Right lobe of liver (tissue), 6 donors: ENCODE data around the gene SPATA45. TPM values are rescaled to one million over a fixed set of nuclear protein-coding genes. Genes with fewer than 3 reads are reported as not detected.

Source experiments
- ATAC-seq, 4 donors: fragments of 200-7000 bp; cut with Tn5 transposase; one replicate each; pipeline ENCODE4 v1.9.1; 2020; ENCODE audit warnings: mild to moderate bottlenecking in 4 of 4, moderate library complexity in 4 of 4
- DNase-seq, 3 donors: peaks; one replicate each; pipeline ENCODE4 v3.0.0-alpha.2; 2020
- H3K27ac ChIP-seq, 3 donors: fragments of 200-600 bp; one replicate each; pipeline ENCODE4 v1.8.0; 2022
- H3K27me3 ChIP-seq, 2 donors: fragments of 200-600 bp; one replicate each; pipeline ENCODE4 v1.8.0; 2022
- H3K36me3 ChIP-seq, 4 donors: fragments of 200-600 bp; sonication (generic) in 1 of 4; one replicate each; pipeline versions ENCODE4 v1.5.1 to v1.8.0; 2017 to 2022; ENCODE audit warnings: control low read depth in 1 of 4
- H3K4me1 ChIP-seq, 4 donors: fragments of 200-600 bp; sonication (generic) in 1 of 4; one replicate each; pipeline versions ENCODE4 v1.5.1 to v1.8.0; 2017 to 2022; ENCODE audit warnings: control low read depth in 1 of 4
- H3K4me3 ChIP-seq, 3 donors: fragments of 200-600 bp; one replicate each; pipeline ENCODE4 v1.8.0; 2022
- H3K9me3 ChIP-seq, 4 donors: fragments of 200-600 bp; sonication (generic) in 1 of 4; one replicate each; pipeline versions ENCODE4 v1.5.1 to v1.8.0; 2017 to 2022; ENCODE audit warnings: control low read depth in 1 of 4
- POLR2A ChIP-seq: fragments of 450-650 bp; IDR thresholded peaks from one replicate; pipeline ENCODE4 v1.6.1; 2017; ENCODE audit warnings: antibody characterized with exemption, mild to moderate bottlenecking
- WGBS: methylation state at CpG from one replicate; pipeline ENCODE4 v1.1.6; 2018; ENCODE audit warnings: low coverage, low lambda C conversion rate; ENCODE audit not compliant: insufficient coverage; ENCODE audit errors: missing lambda C conversion rate; 5-methylcytosine and 5-hydroxymethylcytosine counted together
- intact Hi-C, 2 donors: fragments of 100-400 bp; cut with DNase I; formaldehyde crosslinking; loops; one replicate each; pipeline versions ENCODE4 v1.11.2 to v1.14.1; 2022
- total RNA-seq, 6 experiments: library from RNA; depleted of rRNA in 2 of 6; stranded (reverse); fragments of >200 nt in 2 of 6; fragmentation: NEBNext Ultra II Directional in 3 of 6; extraction: Animal tissue kit (Norgen Biotek cat#: 25700) in 3 of 6; gene quantifications; one replicate each; pipeline versions ENCODE4 v1.1.0 to v1.2.4, GENCODE V29; 2016 to 2023
- TF ChIP-seq, protein P1 (sequence below), 4 donors: fragments of 200-600 bp in 3 of 4; fragments of 450-650 bp in 1 of 4; IDR thresholded peaks; one replicate each; pipeline versions ENCODE4 v1.5.1 to v1.8.0; 2016 to 2022; ENCODE audit warnings: antibody characterized with exemption in 4 of 4, mild to moderate bottlenecking in 2 of 4
- donor health status: DM: no; HTN: yes; CAD: no.
- donor health status: DM: no; HTN: no; CAD: no.
- donor health status: DM: no; HTN: no; CAD: no.
- donor health status: DM: no; HTN: yes; CAD: no.
- donor health status: DM: no; HTN: yes; CAD: no.

SPATA45 gene
- total RNA-seq, 6 experiments from 2014 or later, result 1.2 TPM; not detected in 5

DNA sequence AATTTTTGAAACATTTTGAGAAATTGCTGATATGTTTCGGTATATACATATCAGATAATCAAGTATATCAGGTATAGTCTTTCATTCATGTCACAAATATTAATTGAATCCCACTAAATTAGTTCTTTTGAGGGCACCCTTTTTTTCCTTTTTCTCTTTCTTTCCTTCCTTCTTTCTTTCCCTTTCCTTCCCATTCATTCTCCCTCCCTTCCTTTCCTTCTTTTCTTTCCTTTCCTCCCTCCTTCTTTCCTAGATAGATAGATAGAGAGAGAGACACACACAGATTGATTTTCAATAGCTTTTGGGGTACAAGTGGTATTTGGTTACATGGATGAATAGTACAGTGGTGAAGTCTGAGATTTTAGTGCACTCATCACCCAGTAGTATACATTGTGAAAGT is 61.6 kb downstream of the SPATA45 start:
- Histone ChIP-seq H3K27me3 (no peaks in the 10 kb centered on the region), H3K9me3 (no peaks in the 10 kb centered on the region), H3K36me3 (peaks cover 0 to 49% (median 9%) of the 10 kb centered on the region in 4 donors), H3K4me3 (no peak overlapping the region), H3K27ac (no peak overlapping the region), H3K4me1 (peaks cover 0 to 12% (median 3%) of the 10 kb centered on the region in 4 donors)
- DNase-seq, result no peak
- intact Hi-C loops, result loop anchor here in 1 of 2 donors (10.0 kb wide), 1 partner anchor 131 kb away; no protein-coding TSS in a partner anchor
- no peak for TF ChIP-seq POLR2A
- TF ChIP-seq, protein P1, sequence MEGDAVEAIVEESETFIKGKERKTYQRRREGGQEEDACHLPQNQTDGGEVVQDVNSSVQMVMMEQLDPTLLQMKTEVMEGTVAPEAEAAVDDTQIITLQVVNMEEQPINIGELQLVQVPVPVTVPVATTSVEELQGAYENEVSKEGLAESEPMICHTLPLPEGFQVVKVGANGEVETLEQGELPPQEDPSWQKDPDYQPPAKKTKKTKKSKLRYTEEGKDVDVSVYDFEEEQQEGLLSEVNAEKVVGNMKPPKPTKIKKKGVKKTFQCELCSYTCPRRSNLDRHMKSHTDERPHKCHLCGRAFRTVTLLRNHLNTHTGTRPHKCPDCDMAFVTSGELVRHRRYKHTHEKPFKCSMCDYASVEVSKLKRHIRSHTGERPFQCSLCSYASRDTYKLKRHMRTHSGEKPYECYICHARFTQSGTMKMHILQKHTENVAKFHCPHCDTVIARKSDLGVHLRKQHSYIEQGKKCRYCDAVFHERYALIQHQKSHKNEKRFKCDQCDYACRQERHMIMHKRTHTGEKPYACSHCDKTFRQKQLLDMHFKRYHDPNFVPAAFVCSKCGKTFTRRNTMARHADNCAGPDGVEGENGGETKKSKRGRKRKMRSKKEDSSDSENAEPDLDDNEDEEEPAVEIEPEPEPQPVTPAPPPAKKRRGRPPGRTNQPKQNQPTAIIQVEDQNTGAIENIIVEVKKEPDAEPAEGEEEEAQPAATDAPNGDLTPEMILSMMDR (IDR thresholded peaks at IDR 0.05), result no peak
- 100% methylated on average over 1 of the region's 1 CpG for WGBS
- ATAC-seq, result no peak

DNA sequence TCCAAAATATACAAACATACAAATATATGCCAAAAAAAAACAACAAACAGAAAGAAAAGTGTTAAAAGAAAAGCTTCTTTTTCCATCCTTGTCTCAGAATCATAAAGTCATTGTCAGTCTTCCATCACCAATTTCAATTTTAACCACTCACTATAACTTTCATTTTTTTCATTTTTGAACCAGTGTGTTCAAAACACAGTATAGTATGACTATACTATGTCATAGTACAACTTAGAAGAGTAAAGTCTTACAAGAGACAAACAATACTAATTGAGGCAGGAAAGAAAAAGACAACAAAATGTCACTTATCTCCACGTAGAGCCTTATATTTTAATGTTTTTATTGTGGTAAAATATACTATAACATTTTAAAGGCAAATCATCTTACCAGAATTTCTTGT is 63.5 kb downstream of the SPATA45 start:
- no peaks in the 10 kb centered on the region for H3K27me3 ChIP-seq
- H3K36me3 ChIP-seq, result peaks cover 0 to 51% (median 9%) of the 10 kb centered on the region in 4 donors
- H3K4me3 ChIP-seq, result no peak overlapping the region
- no peak overlapping the region for H3K27ac ChIP-seq
- H3K4me1 ChIP-seq, result no peaks in the 10 kb centered on the region
- DNase-seq (no peak), ATAC-seq (no peak)
- TF ChIP-seq, protein P1 (IDR thresholded peaks at IDR 0.05), result no peak
- TF ChIP-seq POLR2A, result no peak
- 68% methylated on average over 1 of the region's 1 CpG for WGBS
- intact Hi-C loops, result loop anchor here in 1 of 2 donors (10.0 kb wide), 1 partner anchor 129 kb away; no protein-coding TSS in a partner anchor
- no peaks in the 10 kb centered on the region for H3K9me3 ChIP-seq

DNA sequence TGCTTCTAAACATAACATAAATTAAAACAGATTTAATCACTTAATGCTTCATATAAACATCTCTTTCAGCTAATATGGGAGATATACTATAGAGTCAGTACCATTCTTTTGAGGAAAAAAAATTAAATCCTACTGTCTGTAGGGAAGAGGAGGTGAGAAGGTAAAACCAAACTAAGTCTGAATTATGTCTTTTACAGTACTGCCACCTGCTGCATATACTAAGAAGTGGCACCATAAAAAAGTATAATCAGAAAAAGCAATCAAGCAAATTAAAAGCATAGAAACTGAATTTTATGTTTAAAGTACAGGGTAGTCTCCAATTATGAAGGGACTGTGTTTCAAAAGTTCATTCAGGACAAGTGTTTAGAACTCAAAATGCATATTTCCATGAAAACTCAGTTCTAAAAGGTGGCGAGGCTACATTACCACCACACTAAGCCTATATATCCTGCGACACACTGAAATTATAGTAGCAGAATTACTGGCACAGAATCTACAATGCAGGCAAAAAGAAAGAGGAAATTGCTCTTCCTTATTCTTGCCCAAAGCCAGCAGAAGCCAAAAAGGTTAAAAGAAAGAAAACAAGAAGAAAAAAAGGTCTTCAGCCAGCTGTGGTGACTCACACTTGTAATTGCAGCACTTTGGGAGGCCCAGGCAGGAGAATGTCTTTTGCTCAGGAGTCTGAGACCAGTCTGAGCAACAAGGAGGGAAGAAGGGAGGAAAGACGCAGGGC is 64.9 kb downstream of the SPATA45 start:
- 77% methylated on average over 3 of the region's 3 CpGs for WGBS
- Histone ChIP-seq H3K9me3 (no peaks in the 10 kb centered on the region), H3K27me3 (no peaks in the 10 kb centered on the region), H3K27ac (no peak overlapping the region), H3K4me3 (no peak overlapping the region), H3K4me1 (no peaks in the 10 kb centered on the region), H3K36me3 (peaks cover 0 to 51% (median 9%) of the 10 kb centered on the region in 4 donors)
- peak; percentile 62 to 90 (median 76) for ATAC-seq
- intact Hi-C loops, result loop anchor here in 1 of 2 donors (10.0 kb wide), 1 partner anchor 128 kb away; no protein-coding TSS in a partner anchor
- DNase-seq, result no peak
- TF ChIP-seq POLR2A, result no peak
- TF ChIP-seq, protein P1 (IDR thresholded peaks at IDR 0.05), result peak; percentile 57 to 70 (median 62)

DNA sequence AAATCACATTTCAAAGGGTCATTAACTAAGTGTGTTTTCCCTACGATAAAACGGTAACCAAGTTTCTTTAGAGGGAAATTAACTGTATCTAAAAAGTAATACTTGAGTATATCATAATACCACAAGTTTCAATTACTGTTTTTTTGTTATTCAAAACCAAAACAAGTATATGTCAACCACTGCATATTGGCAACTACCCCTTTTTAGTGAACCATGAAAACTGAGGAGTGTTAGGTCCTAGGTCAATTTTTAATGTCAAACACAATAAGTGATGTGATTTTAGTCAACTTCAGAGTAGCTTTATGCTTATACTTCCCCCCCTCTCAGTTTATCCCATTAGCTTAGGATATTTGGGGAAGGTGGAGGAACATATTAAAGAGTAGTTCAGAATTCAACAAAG is 66.2 kb downstream of the SPATA45 start:
- TF ChIP-seq POLR2A, result no peak
- TF ChIP-seq, protein P1 (IDR thresholded peaks at IDR 0.05), result no peak
- Histone ChIP-seq H3K27ac (no peak overlapping the region), H3K9me3 (no peaks in the 10 kb centered on the region), H3K4me1 (no peaks in the 10 kb centered on the region), H3K36me3 (peaks cover 0 to 45% (median 5%) of the 10 kb centered on the region in 4 donors), H3K4me3 (no peak overlapping the region), H3K27me3 (no peaks in the 10 kb centered on the region)
- intact Hi-C loops, result loop anchor here in 1 of 2 donors (10.0 kb wide), 1 partner anchor 126 kb away; no protein-coding TSS in a partner anchor
- no peak for DNase-seq
- no peak for ATAC-seq
- 58% methylated on average over 2 of the region's 2 CpGs for WGBS
